ENCODE measurements around the gene DCBLD2. TPM values are rescaled to one million over a fixed set of nuclear protein-coding genes. Genes with fewer than 3 reads are reported as not detected.

DCBLD2 gene
- total and polyA plus RNA-seq, 2 of the 4 experiments (the other 2 are of a cell fraction): 121 to 196 TPM

DNA sequence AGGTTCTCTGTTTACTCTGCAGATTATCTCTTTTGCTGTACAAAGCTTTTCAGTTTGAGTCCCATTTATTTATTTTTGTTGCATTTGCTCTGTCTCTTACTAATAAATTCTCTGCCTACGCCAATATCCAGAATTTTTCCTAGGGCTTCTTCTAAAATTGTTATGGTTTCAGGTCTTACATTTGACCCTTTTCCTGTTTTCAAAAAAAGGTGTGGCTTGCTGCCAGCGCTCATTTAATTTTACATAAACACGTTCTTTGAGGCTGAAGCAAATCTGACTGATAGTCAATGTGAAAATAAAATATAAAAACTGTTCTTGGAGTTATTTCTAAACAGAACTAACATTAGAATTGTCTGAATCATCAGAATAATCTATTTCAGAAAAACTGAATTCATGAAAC lies 32.1 kb downstream of the DCBLD2 start:
- no peak for ATAC-seq (ENCODE audit: low read depth)
- Histone ChIP-seq H2BK5ac (ENCODE audit: low read depth, low read length, poor library complexity, severe bottlenecking) (no peak overlapping the region), H3K18ac (ENCODE audit: low read depth, low read length) (no peak overlapping the region), H3K9me3 (ENCODE audit: control insufficient read depth, insufficient read depth, low read length) (peaks cover 2% of the 10 kb centered on the region; the same call in 1 of the 2 replicates), H2AFZ (replicated peaks; ENCODE audit: low read length, poor library complexity) (no peak overlapping the region), H4K20me1 (ENCODE audit: insufficient read depth, low read length) (peaks cover 7% of the 10 kb centered on the region), H3K9ac (ENCODE audit: low read depth, low read length) (no peak overlapping the region), H3K27me3 (ENCODE audit: control insufficient read depth, insufficient read depth, low read length) (no peaks in the 10 kb centered on the region), H2BK15ac (ENCODE audit: low read depth, low read length) (no peak overlapping the region), H3K4ac (ENCODE audit: low read depth, low read length) (no peak overlapping the region), H4K5ac (ENCODE audit: low read depth, low read length) (no peak overlapping the region), H3K79me1 (ENCODE audit: low read depth in 1 of 2, low read length in 2 of 2) (peaks cover 13 to 14% of the 10 kb centered on the region in 2 experiments), H3K23ac (ENCODE audit: low read depth, low read length) (no peak overlapping the region), H4K91ac (ENCODE audit: insufficient read depth, low read depth, low read length) (no peak overlapping the region), H3K14ac (replicated peaks; ENCODE audit: low read depth, low read length) (no peak overlapping the region), H3K4me2 (ENCODE audit: low read depth, low read length) (no peak overlapping the region), H3K4me3 (ENCODE audit: insufficient read depth, low read depth, low read length) (no peak overlapping the region), H3K4me1 (ENCODE audit: control insufficient read depth, insufficient read depth, low read length) (no peaks in the 10 kb centered on the region), H2BK120ac (ENCODE audit: low read depth, low read length) (no peak overlapping the region), H3K27ac (ENCODE audit: insufficient read depth, low read length) (no peak overlapping the region), H4K8ac (ENCODE audit: low read depth in 2 of 2, low read length in 2 of 2) (no peak overlapping the region), H3K9me1 (ENCODE audit: insufficient read depth, low read length) (no peaks in the 10 kb centered on the region), H3K36me3 (ENCODE audit: control insufficient read depth, insufficient read depth, low read length) (peaks cover 3% of the 10 kb centered on the region), H2AK5ac (ENCODE audit: low read depth, low read length) (no peak overlapping the region), H3K56ac (ENCODE audit: extremely low read depth, insufficient read depth, low read length) (no peak overlapping the region), H2AK9ac (replicated peaks; ENCODE audit: low read depth, low read length, poor library complexity) (no peak overlapping the region), H2BK20ac (ENCODE audit: low read depth, low read length) (no peak overlapping the region)
- intact Hi-C loops (cut with micrococcal nuclease): no loop called here
- POLR2A ChIA-PET (ENCODE audit: unreplicated experiment): no interaction called here
- dilution Hi-C loops (cut with HindIII; ENCODE audit: low sequenced_read_pairs, unreplicated experiment): no loop called here
- TF ChIP-seq RCOR1 (IDR thresholded peaks at IDR 0.05; ENCODE audit: insufficient replicate concordance, low read length) (no peak), MXI1 (IDR thresholded peaks at IDR 0.05; ENCODE audit: borderline replicate concordance, low read depth, low read length) (no peak), MAFK (IDR thresholded peaks at IDR 0.05; ENCODE audit: low read depth, low read length) (no peak), RAD21 (IDR thresholded peaks at IDR 0.05; ENCODE audit: low read length) (no peak), SMC3 (IDR thresholded peaks at IDR 0.05; ENCODE audit: low read depth, low read length) (no peak), CEBPB (IDR thresholded peaks at IDR 0.05; ENCODE audit: low read depth, low read length) (no peak), RFX5 (IDR thresholded peaks at IDR 0.05; ENCODE audit: low read depth, low read length) (no peak), NFE2L2 (IDR thresholded peaks at IDR 0.05; ENCODE audit: low read depth, low read length) (no peak), MAZ (IDR thresholded peaks at IDR 0.05; ENCODE audit: borderline replicate concordance, low read depth, low read length) (no peak), FOS (IDR thresholded peaks at IDR 0.05; ENCODE audit: low read depth, low read length) (no peak), BHLHE40 (IDR thresholded peaks at IDR 0.05; ENCODE audit: low read depth, low read length) (no peak), CHD1 (IDR thresholded peaks at IDR 0.05; ENCODE audit: low read depth, low read length) (no peak), POLR2A (IDR thresholded peaks at IDR 0.05; ENCODE audit: low read depth, low read length) (no peak)
- TF ChIP-seq, protein P1, sequence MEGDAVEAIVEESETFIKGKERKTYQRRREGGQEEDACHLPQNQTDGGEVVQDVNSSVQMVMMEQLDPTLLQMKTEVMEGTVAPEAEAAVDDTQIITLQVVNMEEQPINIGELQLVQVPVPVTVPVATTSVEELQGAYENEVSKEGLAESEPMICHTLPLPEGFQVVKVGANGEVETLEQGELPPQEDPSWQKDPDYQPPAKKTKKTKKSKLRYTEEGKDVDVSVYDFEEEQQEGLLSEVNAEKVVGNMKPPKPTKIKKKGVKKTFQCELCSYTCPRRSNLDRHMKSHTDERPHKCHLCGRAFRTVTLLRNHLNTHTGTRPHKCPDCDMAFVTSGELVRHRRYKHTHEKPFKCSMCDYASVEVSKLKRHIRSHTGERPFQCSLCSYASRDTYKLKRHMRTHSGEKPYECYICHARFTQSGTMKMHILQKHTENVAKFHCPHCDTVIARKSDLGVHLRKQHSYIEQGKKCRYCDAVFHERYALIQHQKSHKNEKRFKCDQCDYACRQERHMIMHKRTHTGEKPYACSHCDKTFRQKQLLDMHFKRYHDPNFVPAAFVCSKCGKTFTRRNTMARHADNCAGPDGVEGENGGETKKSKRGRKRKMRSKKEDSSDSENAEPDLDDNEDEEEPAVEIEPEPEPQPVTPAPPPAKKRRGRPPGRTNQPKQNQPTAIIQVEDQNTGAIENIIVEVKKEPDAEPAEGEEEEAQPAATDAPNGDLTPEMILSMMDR (conservative IDR thresholded peaks at IDR 0.05; ENCODE audit: low read depth, low read length): no peak
- TF ChIP-seq, protein P2, sequence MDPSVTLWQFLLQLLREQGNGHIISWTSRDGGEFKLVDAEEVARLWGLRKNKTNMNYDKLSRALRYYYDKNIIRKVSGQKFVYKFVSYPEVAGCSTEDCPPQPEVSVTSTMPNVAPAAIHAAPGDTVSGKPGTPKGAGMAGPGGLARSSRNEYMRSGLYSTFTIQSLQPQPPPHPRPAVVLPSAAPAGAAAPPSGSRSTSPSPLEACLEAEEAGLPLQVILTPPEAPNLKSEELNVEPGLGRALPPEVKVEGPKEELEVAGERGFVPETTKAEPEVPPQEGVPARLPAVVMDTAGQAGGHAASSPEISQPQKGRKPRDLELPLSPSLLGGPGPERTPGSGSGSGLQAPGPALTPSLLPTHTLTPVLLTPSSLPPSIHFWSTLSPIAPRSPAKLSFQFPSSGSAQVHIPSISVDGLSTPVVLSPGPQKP (IDR thresholded peaks at IDR 0.05; ENCODE audit: borderline replicate concordance, low read depth, low read length): no peak
- TF ChIP-seq, protein P3, sequence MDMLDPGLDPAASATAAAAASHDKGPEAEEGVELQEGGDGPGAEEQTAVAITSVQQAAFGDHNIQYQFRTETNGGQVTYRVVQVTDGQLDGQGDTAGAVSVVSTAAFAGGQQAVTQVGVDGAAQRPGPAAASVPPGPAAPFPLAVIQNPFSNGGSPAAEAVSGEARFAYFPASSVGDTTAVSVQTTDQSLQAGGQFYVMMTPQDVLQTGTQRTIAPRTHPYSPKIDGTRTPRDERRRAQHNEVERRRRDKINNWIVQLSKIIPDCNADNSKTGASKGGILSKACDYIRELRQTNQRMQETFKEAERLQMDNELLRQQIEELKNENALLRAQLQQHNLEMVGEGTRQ (IDR thresholded peaks at IDR 0.05; ENCODE audit: low read depth, low read length): no peak
- no peak for DNase-seq
- BruUV-seq (replicated peaks): no TSS peak
- in situ Hi-C loops (cut with MboI; ENCODE audit: low sequenced_read_pairs): no loop called here
- WGBS, 2 experiments (ENCODE audit: extremely low coverage in 2 of 2, insufficient read length in 1 of 2): no CpG with 5 or more reads among the region's 3 CpGs
- CTCF ChIA-PET: no interaction called here
